Activated CD4-positive, alpha-beta T cell treated with anti-CD3 and anti-CD28 coated beads, Interleukin-2, amount 50 U/mL, for 4 hours (primary cell): Measurements from ENCODE around the gene AKT2.

Source experiments
- DNase-seq, 2 experiments: peaks; one replicate each; pipeline ENCODE4 v3.0.0-alpha.2; 2020

Gene AKT2

DNA sequence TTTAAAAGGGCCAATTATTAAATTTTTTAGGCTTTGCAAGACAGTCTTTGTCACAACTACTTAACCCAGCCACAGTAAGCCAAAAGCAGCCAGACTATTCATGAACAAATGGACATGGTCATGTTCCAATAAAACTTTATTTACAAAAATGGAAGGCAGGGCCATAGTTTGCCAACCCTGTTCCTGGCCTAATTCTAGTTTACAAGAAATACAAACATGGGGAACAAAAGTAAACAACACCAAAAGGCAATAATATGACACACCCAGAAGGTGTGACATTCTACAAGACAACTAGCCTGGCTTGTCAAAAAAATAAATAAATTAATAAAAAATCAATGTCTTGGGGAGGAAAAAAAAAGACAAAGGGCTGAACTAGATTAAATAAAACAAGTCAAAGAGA is 33.9 kb downstream of the AKT2 start:
- DNase-seq = no peak

DNA sequence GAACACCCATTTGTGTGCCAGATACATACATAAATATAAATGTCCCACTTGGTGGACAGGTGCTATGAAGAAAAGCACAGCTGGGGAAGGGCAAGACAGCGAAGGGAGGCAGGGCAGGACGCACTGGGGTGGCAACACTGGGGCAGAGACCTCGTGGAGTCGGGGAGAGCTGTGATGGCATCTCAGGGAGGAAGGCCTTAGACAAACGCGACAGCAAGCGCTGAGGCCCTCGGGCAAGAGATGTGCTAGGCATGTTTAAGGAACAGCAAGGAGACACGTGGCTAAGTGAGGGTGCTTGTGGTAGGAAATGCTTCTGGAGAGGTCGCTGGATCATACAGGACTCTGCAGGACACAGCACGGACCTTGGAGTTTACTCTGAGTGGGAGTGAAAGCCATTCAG is 35.4 kb downstream of the AKT2 start:
- no peak for DNase-seq

DNA sequence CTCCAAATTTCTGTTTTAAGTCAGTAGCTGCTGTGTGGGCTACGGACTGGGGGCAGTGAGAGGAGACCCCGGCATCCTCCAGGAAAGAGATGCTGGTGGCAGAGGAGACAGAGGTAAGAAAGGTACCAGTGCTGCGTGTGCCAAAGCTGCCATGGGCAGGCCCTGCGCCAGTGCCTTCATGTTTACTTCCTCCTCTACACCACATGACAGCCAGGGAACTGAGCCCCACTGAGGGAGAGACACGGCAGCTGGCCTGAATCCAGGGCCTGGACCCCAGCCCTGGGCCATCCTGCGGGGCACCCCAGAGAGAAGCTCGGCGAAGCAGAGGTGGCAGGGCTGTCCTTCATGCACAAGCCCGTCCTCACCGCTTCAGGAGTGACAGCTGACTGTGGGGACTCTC is 35.9 kb downstream of the AKT2 start:
- DNase-seq = no peak

GRCh38 chr19:40247735-40248262 is 37.3 kb downstream of the AKT2 start:
- DNase-seq = no peak

DNA sequence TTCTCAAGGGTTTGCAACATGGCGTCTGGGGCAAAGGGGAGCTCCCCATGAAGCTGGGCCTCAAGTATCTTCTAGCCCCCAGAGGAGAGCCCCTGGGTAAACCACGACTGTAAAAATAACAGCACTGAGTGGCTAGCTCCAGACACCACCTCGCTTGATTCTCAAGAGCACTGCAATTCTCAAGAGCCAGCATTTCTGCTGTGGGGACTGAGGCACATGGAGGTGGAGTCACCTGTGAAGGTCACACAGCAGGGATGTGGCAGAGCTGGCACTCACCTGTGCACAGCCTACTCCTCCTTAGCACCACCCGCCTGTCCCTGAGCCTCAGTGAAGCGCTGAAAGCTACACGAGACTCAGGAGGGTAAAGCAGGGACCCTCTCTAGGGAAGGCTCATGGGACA is 38.0 kb downstream of the AKT2 start:
- no peak for DNase-seq

DNA sequence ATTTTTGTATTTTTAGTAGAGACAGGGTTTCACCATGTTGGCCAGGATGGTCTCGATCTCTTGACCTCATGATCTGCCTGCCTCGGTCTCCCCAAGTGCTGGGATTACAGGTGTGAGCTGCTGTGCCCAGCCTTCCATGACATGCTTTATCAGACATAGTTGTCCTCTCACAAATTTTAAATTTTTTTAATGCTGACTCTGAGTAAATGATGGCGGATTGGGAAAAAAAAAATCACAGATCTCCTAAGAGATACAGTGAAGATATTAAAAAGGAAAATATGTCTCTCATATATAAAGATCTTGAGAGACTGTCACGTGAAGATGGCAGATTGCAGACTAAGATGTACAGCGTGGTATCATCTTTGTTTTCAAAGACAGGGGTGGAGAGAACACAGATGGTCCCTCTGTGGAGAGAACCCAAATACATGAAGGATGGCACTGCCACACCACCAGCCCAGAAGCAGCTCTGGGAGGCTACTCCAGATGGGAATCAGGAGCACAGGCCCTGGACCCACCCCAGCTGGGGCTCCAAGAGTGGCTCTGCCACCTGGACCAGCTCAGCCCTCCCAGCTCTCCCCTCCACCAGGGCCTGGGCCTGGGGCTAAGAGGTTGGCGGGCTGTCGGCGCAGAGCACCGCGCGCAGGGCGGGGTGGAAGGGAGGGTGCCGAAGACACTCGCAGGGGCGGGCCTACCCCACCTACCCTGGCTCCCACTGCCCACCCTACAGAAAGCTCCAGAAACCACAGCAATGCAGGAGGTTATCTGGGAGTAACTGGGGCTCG is 38.7 kb downstream of the AKT2 start:
- DNase-seq = no peak

DNA sequence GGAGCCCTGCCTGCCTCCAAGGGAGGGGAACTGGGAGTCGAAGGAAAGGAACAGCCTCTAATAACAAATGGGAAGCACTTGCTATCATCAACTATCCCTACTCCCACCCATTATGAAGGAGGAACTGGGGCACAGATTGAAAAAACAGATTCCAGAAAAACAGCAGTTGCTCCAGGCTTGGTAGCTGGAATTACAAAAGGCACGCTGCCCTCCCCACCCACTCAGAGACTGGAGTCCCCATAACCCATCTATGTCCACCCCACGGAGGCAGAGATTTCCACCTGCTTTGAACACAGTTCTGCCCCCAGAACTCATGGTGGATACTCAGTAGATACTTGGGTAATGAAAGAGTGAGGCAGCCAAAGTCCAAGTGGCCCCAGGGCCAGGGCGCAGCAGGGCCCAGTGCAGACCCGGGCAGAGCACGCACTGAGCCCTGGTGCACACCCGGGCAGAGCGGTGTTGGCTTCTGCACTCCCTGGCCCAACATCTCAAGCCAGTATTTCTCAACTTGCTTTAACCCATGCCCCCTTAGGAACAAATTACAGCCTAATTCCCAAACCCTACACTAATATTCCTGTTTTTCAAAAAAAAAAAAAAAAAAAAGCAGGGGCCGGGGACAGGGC is 39.5 kb downstream of the AKT2 start:
- DNase-seq = no peak

GRCh38 chr19:40244579-40245317 is 40.4 kb downstream of the AKT2 start:
- no peak for DNase-seq

GRCh38 chr19:40243181-40243580 is 42.0 kb downstream of the AKT2 start:
- DNase-seq = no peak

DNA sequence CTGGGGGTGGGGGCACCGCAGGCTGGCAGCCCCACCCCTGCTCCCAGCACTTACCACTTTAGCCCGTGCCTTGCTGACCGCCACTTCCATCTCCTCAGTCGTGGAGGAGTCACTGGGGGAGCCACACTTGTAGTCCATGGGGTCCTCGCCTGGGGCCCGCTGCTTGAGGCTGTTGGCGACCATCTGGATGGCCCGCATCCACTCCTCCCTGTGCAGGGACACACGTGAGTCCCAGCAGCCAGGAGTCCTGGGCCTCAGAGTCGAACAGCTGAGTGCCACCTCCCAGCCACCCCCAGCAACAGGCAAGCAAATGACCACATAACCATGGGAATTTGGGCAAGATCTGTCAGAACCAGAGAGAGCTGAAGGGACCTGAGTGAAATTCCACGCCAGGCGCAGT is 42.7 kb downstream of the AKT2 start:
- DNase-seq = no peak

DNA sequence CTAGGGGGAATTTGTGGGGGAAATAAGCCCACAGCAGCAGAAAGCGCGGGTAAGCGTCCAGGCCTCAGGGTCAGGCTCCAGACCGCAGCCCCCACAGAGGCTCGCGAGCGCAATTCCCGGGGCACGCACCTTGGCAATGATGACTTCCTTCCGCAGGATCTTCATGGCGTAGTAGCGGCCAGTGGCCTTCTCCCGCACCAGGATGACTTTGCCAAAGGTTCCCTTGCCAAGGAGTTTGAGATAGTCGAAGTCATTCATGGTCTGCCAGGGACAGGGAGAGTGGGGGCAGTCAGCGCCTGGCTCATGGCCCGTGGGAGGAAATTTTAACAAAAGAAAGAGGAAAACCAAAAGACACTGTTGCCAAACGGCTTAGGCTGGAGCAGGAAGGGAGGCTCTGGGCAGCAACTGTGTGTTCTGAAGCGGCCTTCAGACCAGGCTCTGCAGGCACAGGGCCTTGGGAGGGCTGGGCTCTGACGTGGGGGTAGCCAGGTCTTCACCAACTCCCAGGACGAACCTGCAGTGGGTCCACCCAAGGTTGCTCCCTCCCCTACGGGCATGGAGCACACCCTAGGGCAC is 43.2 kb downstream of the AKT2 start:
- DNase-seq = no peak

DNA sequence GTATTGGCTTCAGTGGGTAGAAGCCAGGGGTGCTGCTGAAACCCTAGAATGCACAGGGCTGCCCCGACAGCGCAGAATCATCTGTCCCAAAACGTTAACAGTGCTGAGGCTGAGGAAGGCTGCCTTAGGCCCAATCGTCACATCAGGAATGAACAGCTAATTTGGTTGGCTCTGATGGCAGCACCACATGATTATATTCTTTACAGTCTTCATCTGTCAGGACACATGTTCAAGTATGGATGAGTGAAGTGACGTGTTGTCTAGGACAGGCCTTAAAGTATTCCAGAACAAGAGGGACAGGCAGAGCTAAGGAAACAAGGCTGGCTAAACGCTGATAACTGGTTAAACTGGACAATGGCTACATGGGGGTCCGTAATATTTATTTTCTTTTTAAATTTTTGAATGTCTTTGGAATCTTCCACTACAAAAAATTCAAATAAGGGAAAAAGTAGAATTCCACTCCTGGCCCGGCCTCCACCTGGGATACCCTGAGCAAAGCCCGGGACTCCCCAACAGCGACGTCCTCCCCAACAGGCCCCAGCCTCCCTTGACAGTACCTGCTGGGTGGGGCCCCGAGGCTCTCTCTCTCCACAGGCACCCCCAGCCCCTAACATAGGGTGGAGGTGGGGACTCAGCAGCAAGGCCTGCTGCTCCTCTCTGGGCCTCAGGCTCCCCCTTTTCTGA is 43.9 kb downstream of the AKT2 start:
- no peak for DNase-seq

DNA sequence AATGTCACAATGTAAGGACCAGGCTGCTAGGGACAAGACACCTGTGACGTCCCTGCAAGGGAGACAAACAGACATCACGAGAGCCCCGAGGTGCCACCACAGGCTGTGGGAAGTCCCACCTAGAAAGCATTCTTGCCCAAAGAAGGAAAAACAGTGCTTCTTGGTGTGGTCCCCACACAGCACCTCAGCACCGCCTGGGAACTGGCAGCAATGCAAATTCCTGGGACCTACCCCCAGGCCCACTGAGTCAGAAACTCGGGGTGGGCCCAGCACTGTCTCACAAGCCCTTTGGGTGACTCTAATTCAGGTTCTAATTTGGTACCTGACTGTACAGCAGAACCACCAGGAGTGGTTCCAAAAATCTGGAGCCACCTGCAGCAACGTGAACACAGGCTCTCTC is 44.8 kb downstream of the AKT2 start:
- DNase-seq = no peak

- DNase-seq = no peak
Measured at GRCh38 chr19:40239415-40240226, 45.5 kb downstream of the AKT2 start.

DNA sequence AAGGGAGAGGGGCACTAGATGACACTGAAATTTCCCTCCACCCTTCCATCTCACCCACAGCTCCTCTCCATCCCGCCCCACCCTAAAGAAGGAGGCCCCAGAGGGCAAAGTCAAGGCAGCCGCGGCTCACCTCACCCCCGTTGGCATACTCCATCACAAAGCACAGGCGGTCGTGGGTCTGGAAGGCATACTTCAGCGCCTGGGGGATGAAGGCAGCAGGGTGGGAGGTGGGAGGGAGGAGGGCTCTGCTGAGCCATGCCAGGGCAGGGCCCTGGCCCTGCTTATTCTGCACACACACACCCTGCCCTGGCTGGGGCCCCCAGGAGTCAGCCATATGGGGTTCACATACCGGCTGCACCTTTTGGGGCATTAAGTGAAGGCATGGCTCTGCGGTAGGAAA is 46.4 kb downstream of the AKT2 start:
- DNase-seq = no peak

DNA sequence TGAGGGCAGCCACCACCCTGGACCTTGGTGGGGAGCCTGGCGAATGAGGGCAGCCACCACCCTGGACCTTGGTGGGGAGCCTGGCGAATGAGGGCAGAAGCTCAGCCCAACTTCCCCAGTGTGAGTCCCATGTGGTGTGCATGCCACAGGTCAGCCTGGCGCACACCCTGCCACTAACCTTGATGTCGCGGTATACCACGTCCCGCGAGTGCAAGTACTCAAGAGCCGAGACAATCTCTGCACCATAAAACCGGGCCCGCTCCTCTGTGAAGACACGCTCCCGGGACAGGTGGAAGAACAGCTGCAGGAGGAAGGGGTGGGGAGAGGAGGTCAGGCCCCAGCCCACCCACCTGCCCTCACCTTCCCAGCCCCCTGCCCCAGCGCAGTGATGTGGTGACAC is 47.4 kb downstream of the AKT2 start:
- DNase-seq = no peak

GRCh38 chr19:40236366-40236765 is 48.8 kb downstream of the AKT2 start:
- no peak for DNase-seq

GRCh38 chr19:40236026-40236355 is 49.2 kb downstream of the AKT2 start:
- no peak for DNase-seq

DNA sequence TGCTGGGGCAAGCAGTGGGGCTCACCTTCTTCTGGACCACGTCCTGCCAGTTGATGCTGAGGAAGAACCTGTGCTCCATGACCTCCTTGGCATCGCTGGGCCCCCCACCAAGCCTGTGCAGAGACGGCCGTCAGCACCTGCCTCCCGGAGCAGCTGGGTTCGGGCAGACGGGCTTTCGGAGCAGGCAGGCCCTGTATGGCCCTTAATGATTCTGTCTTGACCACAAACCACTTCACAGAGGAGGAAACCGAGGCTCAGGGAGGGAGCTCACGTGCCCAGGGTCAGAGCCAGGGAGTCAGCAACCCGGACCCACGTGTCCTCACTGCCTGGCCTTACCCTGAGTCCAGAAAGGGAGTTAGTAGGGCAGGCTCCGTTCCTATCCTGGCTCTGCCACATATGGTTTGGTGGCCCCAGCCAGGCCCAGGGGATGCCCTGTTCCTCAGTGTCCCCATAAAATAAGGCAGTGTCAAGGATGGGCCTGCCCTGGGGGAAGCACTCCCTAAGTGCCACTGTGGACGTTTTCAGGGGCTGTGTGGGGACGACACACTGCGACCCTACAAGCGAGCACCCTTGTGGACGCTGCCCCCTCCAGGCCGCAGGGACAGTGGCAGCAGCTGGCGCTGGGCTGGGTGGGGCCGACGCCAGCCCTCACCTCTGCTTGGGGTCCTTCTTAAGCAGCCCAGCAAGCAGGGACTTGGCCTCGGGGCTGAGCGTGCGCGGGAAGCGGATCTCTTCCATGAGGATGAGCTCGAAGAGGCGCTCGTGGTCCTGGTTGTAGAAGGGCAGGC is 49.7 kb downstream of the AKT2 start:
- no peak for DNase-seq

DNA sequence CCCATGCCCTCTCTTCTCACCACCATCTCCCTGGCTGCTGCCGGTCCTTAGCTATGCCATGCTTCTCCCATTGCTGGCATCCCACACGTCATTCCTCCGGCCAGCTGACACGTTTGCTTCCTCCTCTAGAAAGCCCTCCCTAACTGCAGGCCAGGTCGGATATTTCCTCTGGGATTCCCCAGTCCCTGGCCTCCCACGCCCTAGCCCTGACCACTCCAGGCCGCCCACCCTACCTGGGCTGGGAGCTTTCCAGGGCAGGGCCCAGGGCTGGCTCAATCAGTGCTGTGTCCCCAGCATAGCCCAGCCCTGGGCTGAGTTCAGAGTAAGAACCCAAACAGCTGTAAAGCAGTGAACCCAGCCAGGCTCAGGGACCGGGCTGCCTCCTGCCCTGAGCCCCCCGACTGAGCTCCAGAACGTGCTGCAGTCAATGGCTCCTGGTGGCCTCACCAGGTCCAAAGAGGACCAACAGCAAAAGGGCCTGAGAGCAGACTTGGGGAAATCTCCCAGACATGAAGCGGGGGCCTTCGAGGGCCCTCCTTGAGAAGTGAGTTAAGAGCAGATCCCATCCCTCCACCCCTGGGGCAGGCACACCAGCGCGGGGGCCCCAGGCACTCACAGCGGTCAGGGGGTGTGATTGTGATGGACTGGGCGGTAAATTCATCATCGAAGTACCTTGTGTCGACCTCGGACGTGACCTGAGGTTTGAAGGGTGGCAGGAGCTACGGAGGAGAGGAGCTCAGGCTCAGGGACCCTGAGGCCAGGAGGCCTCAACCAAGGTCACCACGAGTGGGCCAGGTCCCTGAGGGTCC is 50.5 kb downstream of the AKT2 start:
- no peak for DNase-seq
